ENCODE results near the gene ABCF2. TPM values are rescaled to one million over a fixed set of nuclear protein-coding genes. Genes with fewer than 3 reads are reported as not detected.

Gene ABCF2
- total RNA-seq, 1 experiment from 2014 or later, result 55.5 TPM

GRCh38 chr7:151252961-151253711 is 26.1 kb upstream of the ABCF2 start:
- no TSS peak for BruUV-seq (replicated peaks)
- CTCF ChIA-PET, result no interaction called here

GRCh38 chr7:151252561-151252835 is 25.5 kb upstream of the ABCF2 start:
- intact Hi-C loops (cut with micrococcal nuclease), result no loop called here
- H3K9me2 ChIP-seq (replicated peaks; ENCODE audit: low read length), result no peaks in the 10 kb centered on the region
- H3K27ac ChIP-seq (ENCODE audit: low read length), result no peak overlapping the region
- no peak for ATAC-seq
- ChIA-PET POLR2A (ENCODE audit: unreplicated experiment) (interaction anchor here (0.6 kb wide), 1 partner anchor 76 kb away, joined by 3 read pairs; no protein-coding TSS in a partner anchor), CTCF (no interaction called here)
- H3K27me3 ChIP-seq (ENCODE audit: low read length), result 0 out of 2 replicates have a peak, but pooled peaks cover 3% of the 10 kb centered on the region
- no peaks in the 10 kb centered on the region for H3K79me2 ChIP-seq (ENCODE audit: low read length)
- H3F3A ChIP-seq (ENCODE audit: low read length, unreplicated experiment), result no peaks in the 10 kb centered on the region
- no peak for TF ChIP-seq CTCF (conservative IDR thresholded peaks at IDR 0.05; ENCODE audit: low read depth, low read length)
- H3K9ac ChIP-seq (ENCODE audit: low read length), result no peak overlapping the region
- H3K9me3 ChIP-seq (ENCODE audit: low read length), result no peaks in the 10 kb centered on the region
- no TSS peak for BruUV-seq (replicated peaks)
- H3K36me3 ChIP-seq (ENCODE audit: low read depth, low read length), result no peaks in the 10 kb centered on the region
- H4K20me1 ChIP-seq (ENCODE audit: low read length), result no peaks in the 10 kb centered on the region
- no peak overlapping the region; the same call in 1 of the 2 replicates for H2AFZ ChIP-seq (ENCODE audit: low read length)
- no peak overlapping the region; the same call in 1 of the 2 replicates for H3K4me3 ChIP-seq (ENCODE audit: low read length)
- H3K4me1 ChIP-seq (ENCODE audit: insufficient read depth, low read length), result peaks cover 4% of the 10 kb centered on the region
- DNase-seq, result no peak
- H3K4me2 ChIP-seq (ENCODE audit: low read length), result no peak overlapping the region; the same call in 1 of the 2 replicates

More at GRCh38 chr7:151252961-151253711, 26.1 kb upstream of the ABCF2 start:
- Histone ChIP-seq H3K4me1 (ENCODE audit: insufficient read depth, low read length) (no peaks in the 10 kb centered on the region; the same call in none of the 2 replicates), H3K9me2 (replicated peaks; ENCODE audit: low read length) (no peaks in the 10 kb centered on the region), H4K20me1 (ENCODE audit: low read length) (no peaks in the 10 kb centered on the region), H3K9me3 (ENCODE audit: low read length) (no peaks in the 10 kb centered on the region), H3K4me3 (ENCODE audit: low read length) (no peak overlapping the region), H3K9ac (ENCODE audit: low read length) (no peak overlapping the region), H2AFZ (ENCODE audit: low read length) (no peak overlapping the region), H3F3A (ENCODE audit: low read length, unreplicated experiment) (no peaks in the 10 kb centered on the region), H3K27me3 (ENCODE audit: low read length) (0 out of 2 replicates have a peak, but pooled peaks cover 3% of the 10 kb centered on the region), H3K27ac (ENCODE audit: low read length) (no peak overlapping the region), H3K4me2 (ENCODE audit: low read length) (no peak overlapping the region), H3K36me3 (ENCODE audit: low read depth, low read length) (no peaks in the 10 kb centered on the region), H3K79me2 (ENCODE audit: low read length) (no peaks in the 10 kb centered on the region)
- no peak for ATAC-seq
- intact Hi-C loops (cut with micrococcal nuclease), result no loop called here
- POLR2A ChIA-PET (ENCODE audit: unreplicated experiment), result no interaction called here
- no peak for TF ChIP-seq CTCF (conservative IDR thresholded peaks at IDR 0.05; ENCODE audit: low read depth, low read length)
- no peak for TF ChIP-seq EZH2 (IDR thresholded peaks at IDR 0.05; ENCODE audit: low read length, unreplicated experiment)
- TF ChIP-seq EZH2phosphoT487 (IDR thresholded peaks at IDR 0.05; ENCODE audit: borderline replicate concordance, low read length), result no peak
- DNase-seq, result no peak

All from PC-3 (cell line).